Stimulated activated CD8-positive, alpha-beta memory T cell treated with anti-CD3 and anti-CD28 coated beads, Interleukin-7, amount 100 ng/mL, for 24 hours (primary cell): Measurements from ENCODE around the gene LDB3.

Experiments used
- DNase-seq: peaks from one replicate; pipeline ENCODE4 v3.0.0-alpha.2; 2020; ENCODE audit warnings: low read depth

Gene LDB3

DNA sequence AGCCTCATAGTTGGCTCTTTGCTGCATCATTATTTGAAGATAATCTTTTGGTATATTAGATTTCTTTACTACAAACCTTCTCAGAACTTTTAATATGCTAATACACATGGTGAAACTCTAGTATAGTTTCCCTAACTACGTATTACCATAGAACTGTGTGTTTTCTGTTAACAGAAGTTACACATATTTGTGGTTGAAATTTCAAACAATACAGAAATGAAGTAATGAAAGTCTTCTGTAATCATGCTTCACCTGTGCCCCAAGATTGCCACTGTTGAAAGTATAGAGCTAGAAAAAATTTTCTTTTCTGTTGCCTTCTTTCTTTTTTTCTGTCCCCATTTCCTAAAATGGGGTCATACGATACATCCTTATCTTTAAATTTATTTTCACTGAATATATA is 97.2 kb downstream of the LDB3 start:
- DNase-seq: no peak

DNA sequence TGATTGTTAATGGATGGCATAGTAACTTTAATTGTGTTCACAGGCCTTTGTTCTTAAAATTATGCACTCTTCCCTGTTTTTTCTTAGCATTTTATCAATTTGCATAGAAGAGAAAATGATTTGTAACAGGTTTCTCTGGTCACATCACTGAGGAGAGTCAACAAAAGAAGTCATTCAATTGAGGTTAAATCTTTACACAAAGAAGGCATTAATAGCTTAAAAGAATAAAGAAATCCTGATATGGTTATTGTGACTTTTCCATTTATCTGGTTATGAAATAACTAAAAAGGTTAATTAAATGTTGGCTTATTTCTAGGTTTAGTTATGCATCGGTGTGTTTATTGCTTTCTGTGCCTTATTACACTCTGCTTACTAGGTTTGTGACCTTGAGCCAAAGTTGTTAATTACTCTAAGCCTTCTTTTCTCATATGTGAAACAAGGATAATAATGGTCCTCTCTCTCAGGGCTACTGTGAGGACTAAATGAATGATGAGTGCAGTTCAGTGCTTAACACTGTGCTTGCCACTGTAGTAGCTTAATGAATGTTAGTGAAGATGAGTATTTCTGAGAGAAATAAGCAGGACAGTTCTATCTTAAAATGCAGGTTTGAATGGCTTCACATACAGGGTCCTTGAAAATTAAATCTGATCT is 100.2 kb downstream of the LDB3 start:
- DNase-seq: no peak

DNA sequence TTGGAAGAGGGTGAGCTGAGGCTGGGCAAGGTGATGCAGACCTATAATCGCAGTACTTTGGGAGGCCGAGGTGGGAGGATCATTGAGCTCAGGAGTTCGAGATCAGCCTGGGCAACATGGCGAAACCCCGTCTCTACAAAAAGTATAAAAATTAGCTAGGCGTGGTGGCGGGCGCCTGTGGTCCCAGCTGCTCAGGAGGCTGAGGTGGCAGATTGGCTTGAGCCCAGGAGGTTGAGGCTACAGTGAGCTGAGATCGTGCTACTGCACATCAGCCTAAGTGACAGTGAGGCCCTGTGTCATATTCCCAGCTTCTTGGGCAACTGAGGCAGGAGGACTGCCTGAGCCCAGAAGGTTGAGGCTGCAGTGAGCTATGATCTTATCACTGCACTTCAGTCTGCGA is 101.7 kb downstream of the LDB3 start:
- DNase-seq: no peak

GRCh38 chr10:86770412-86770960 is 102.2 kb downstream of the LDB3 start:
- no peak for DNase-seq

- no peak for DNase-seq
These were observed 105.2 kb downstream of the LDB3 start for GRCh38 chr10:86773498-86773897.

DNA sequence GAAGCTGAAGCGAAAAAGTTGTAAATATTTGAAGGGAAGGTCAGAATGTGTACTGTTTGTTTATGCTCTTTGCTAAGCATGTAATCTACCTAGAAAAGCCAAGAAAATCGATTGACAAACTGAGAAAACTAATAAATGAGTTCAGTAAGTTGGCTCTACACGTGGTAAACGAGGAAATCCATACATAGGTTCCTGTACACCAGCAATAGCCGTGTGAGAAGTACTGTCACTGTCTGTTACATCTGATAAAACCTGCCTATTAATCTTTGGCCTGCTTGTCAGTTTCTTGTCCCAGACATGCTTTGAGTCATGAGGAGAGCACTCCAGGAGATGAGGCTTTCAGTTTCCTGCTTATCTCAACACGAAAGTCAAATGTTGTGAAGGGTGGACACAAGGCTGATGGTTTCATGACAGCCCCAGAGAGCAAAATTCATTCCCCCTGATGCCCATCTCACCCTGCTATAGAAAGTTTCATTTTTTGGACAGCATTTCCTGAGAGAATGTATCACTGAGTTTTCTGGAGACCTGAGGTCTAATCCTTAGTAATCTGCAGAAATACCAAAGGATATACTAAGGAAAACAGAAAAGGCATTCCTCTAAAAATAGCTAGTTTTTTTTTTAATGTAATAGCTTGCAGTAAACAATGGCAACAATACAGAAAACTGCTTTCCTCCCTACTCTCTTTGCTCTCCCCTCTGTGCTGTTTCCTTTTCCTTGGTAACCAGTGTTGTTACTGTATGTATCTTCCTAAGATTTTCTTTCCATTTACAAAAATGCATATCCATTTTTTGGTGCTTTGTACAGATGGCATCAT is 107.0 kb downstream of the LDB3 start:
- DNase-seq: no peak

GRCh38 chr10:86775870-86776180 is 107.5 kb downstream of the LDB3 start:
- no peak for DNase-seq

GRCh38 chr10:86779220-86780017 is 111.1 kb downstream of the LDB3 start:
- DNase-seq: no peak

- no peak for DNase-seq
These were observed 114.5 kb downstream of the LDB3 start for GRCh38 chr10:86782701-86783418.

- no peak for DNase-seq
These were observed 116.7 kb downstream of the LDB3 start for GRCh38 chr10:86785037-86785436.
